PC-3 (cell line): ENCODE measurements around the gene ZFYVE28. TPM values are rescaled to one million over a fixed set of nuclear protein-coding genes. Genes with fewer than 3 reads are reported as not detected.

ENCODE experiments used
- ATAC-seq: fragments of 200-7000 bp; cut with Tn5 transposase; 2 replicates; pipeline ENCODE4 v1.9.1; 2020; ENCODE audit warnings: mild to moderate bottlenecking, moderate library complexity
- BruUV-seq: library from RNA; stranded (reverse); fragments of 400-500 nt; replicated peaks from 2 replicates; lab custom pipeline; 2021; lab: Mats Ljungman, UMichigan
- CTCF ChIA-PET: fragments of 300-600 bp; sonication (Branson Sonifier 250); formaldehyde crosslinking; loops from one replicate; lab custom pipeline; 2022; ENCODE audit warnings: antibody characterized with exemption; lab: Charles Lee
- POLR2A ChIA-PET: fragments of 300-600 bp; sonication (Branson Sonifier 250); formaldehyde crosslinking; loops from one replicate; lab custom pipeline; 2022; ENCODE audit warnings: antibody characterized with exemption; ENCODE audit not compliant: unreplicated experiment; lab: Charles Lee
- DNase-seq: peaks from one replicate; pipeline ENCODE4 v3.0.0-alpha.2; 2015
- H2AFZ ChIP-seq: fragments of 300-600 bp; sonication (generic); 2 replicates; pipeline ENCODE4 v1.6.0; 2016; ENCODE audit warnings: antibody characterized with exemption, low read length
- H3F3A ChIP-seq: fragments of 300-600 bp; sonication (generic); one replicate; pipeline ENCODE4 v1.6.0; 2017; ENCODE audit warnings: antibody characterized with exemption, low read length, control low read depth, mild to moderate bottlenecking; ENCODE audit not compliant: unreplicated experiment
- H3K27ac ChIP-seq: fragments of 300-600 bp; sonication (generic); 2 replicates; pipeline ENCODE4 v1.5.1; 2016; ENCODE audit warnings: mild to moderate bottlenecking, low read length
- H3K27me3 ChIP-seq: fragments of 300-600 bp; sonication (generic); 2 replicates; pipeline ENCODE4 v1.6.1; 2016; ENCODE audit warnings: low read length, mixed read lengths
- H3K36me3 ChIP-seq: fragments of 300-600 bp; sonication (generic); 2 replicates; pipeline ENCODE4 v1.6.1; 2016; ENCODE audit warnings: low read depth, mixed run types, low read length, mixed read lengths
- H3K4me1 ChIP-seq: fragments of 300-600 bp; sonication (generic); 2 replicates; pipeline ENCODE4 v1.5.1; 2016; ENCODE audit warnings: low read length; ENCODE audit not compliant: insufficient read depth
- H3K4me2 ChIP-seq: fragments of 300-600 bp; sonication (generic); 2 replicates; pipeline ENCODE4 v1.6.0; 2016; ENCODE audit warnings: low read length
- H3K4me3 ChIP-seq: fragments of 300-600 bp; sonication (generic); 2 replicates; pipeline ENCODE4 v1.5.1; 2016; ENCODE audit warnings: mild to moderate bottlenecking, low read length, mixed read lengths
- H3K79me2 ChIP-seq: fragments of 300-600 bp; sonication (generic); 2 replicates; pipeline ENCODE4 v1.6.1; 2017; ENCODE audit warnings: low read length, mixed read lengths
- H3K9ac ChIP-seq: fragments of 300-600 bp; sonication (generic); 2 replicates; pipeline ENCODE4 v1.6.0; 2016; ENCODE audit warnings: mild to moderate bottlenecking, low read length
- H3K9me2 ChIP-seq: fragments of 300-600 bp; sonication (generic); replicated peaks from 2 replicates; pipeline ENCODE4 v1.6.1; 2016; ENCODE audit warnings: mixed run types, low read length, mixed read lengths
- H3K9me3 ChIP-seq: fragments of 300-600 bp; sonication (generic); 2 replicates; pipeline ENCODE4 v1.6.1; 2016; ENCODE audit warnings: low read length, mixed read lengths
- H4K20me1 ChIP-seq: fragments of 300-600 bp; sonication (generic); 2 replicates; pipeline ENCODE4 v1.6.1; 2016; ENCODE audit warnings: low read length, mixed read lengths
- CTCF ChIP-seq: fragments of 300-600 bp; sonication (generic); conservative IDR thresholded peaks from 2 replicates; pipeline ENCODE4 v1.5.1; 2017; ENCODE audit warnings: antibody characterized with exemption, low read depth, mild to moderate bottlenecking, low read length
- EZH2 ChIP-seq: fragments of 300-600 bp; sonication (generic); IDR thresholded peaks from one replicate; pipeline ENCODE4 v1.6.1; 2017; ENCODE audit warnings: antibody characterized with exemption, mild to moderate bottlenecking, low read length; ENCODE audit not compliant: unreplicated experiment
- EZH2phosphoT487 ChIP-seq: fragments of 300-600 bp; sonication (generic); IDR thresholded peaks from 2 replicates; pipeline ENCODE4 v1.6.1; 2018; ENCODE audit warnings: mild to moderate bottlenecking, antibody characterized with exemption, low read length, borderline replicate concordance
- intact Hi-C: fragments of 100-400 bp; cut with micrococcal nuclease; formaldehyde crosslinking; loops from 2 replicates; pipeline ENCODE4 v1.9.0; 2023
- total RNA-seq: library from RNA; depleted of rRNA; stranded (reverse); fragments of >200 nt; gene quantifications from 2 replicates; pipeline ENCODE4 v1.2.3, GENCODE V29; 2014

ZFYVE28 gene
- total RNA-seq, 1 experiment from 2014 or later, result 8.0 TPM

- BruUV-seq, result no TSS peak
- H3K27ac ChIP-seq, result peak overlapping the region; percentile 88
Observed at GRCh38 chr4:2411786-2412510, 6.5 kb downstream of the ZFYVE28 start.

GRCh38 chr4:2409381-2409783 lies 9.1 kb downstream of the ZFYVE28 start:
- H3K27me3 ChIP-seq, result no peaks in the 10 kb centered on the region
- ChIA-PET CTCF (no interaction called here), POLR2A (no interaction called here)
- DNase-seq (no peak), ATAC-seq (no peak)
- BruUV-seq, result no TSS peak
- no peaks in the 10 kb centered on the region for H3K36me3 ChIP-seq
- H3K79me2 ChIP-seq, result peaks cover 14% of the 10 kb centered on the region
- H3K4me2 ChIP-seq, result no peak overlapping the region
- peaks cover 26% of the 10 kb centered on the region for H3K4me1 ChIP-seq
- TF ChIP-seq EZH2phosphoT487 (no peak), CTCF (no peak), EZH2 (no peak)
- no peak overlapping the region for H3K9ac ChIP-seq
- no peak overlapping the region for H2AFZ ChIP-seq
- no peaks in the 10 kb centered on the region for H3K9me3 ChIP-seq
- intact Hi-C loops, result no loop called here
- H3K4me3 ChIP-seq, result no peak overlapping the region
- no peaks in the 10 kb centered on the region for H3K9me2 ChIP-seq
- H3F3A ChIP-seq, result no peaks in the 10 kb centered on the region
- H3K27ac ChIP-seq, result no peak overlapping the region
- H4K20me1 ChIP-seq, result no peaks in the 10 kb centered on the region

More at GRCh38 chr4:2411786-2412510, 6.5 kb downstream of the ZFYVE28 start:
- ATAC-seq (no peak), DNase-seq (no peak)
- no peak for TF ChIP-seq CTCF
- no peak for TF ChIP-seq EZH2phosphoT487
- TF ChIP-seq EZH2, result no peak
- Histone ChIP-seq H3F3A (no peaks in the 10 kb centered on the region), H2AFZ (no peak overlapping the region), H3K27me3 (no peaks in the 10 kb centered on the region), H3K4me1 (peaks cover 28% of the 10 kb centered on the region), H3K9me2 (no peaks in the 10 kb centered on the region), H3K9me3 (no peaks in the 10 kb centered on the region), H3K36me3 (no peaks in the 10 kb centered on the region), H3K79me2 (peaks cover 14% of the 10 kb centered on the region), H3K4me2 (peak overlapping the region; percentile 89), H3K4me3 (peak overlapping the region; percentile 64), H4K20me1 (no peaks in the 10 kb centered on the region), H3K9ac (peak overlapping the region; percentile 64)
- CTCF ChIA-PET, result interaction anchor here (0.5 to 1.2 kb wide), 3 partner anchors 140 to 552 kb away, joined by 3 read pairs; partner anchors contain the start of gene MXD4
- intact Hi-C loops, result loop anchor here (10.0 kb wide), 1 partner anchor 53 kb away; the partner anchor contains the start of gene RNF4
- POLR2A ChIA-PET, result no interaction called here

GRCh38 chr4:2408976-2409375 lies 9.5 kb downstream of the ZFYVE28 start:
- Histone ChIP-seq H3K4me1 (peaks cover 22% of the 10 kb centered on the region), H3K9me3 (no peaks in the 10 kb centered on the region), H3K9me2 (no peaks in the 10 kb centered on the region), H3K4me3 (no peak overlapping the region), H3K9ac (no peak overlapping the region), H4K20me1 (no peaks in the 10 kb centered on the region), H3K27ac (no peak overlapping the region), H3K27me3 (no peaks in the 10 kb centered on the region), H3K36me3 (no peaks in the 10 kb centered on the region), H3F3A (no peaks in the 10 kb centered on the region), H2AFZ (no peak overlapping the region), H3K4me2 (no peak overlapping the region), H3K79me2 (peaks cover 14% of the 10 kb centered on the region)
- ATAC-seq (no peak), DNase-seq (no peak)
- no peak for TF ChIP-seq EZH2
- TF ChIP-seq CTCF, result no peak
- no peak for TF ChIP-seq EZH2phosphoT487
- no TSS peak for BruUV-seq
- intact Hi-C loops, result no loop called here
- CTCF ChIA-PET, result interaction anchor here (0.6 kb wide), 1 partner anchor 33 kb away, joined by 4 read pairs; no protein-coding TSS in a partner anchor
- POLR2A ChIA-PET, result no interaction called here
